H9 (cell line): Measurements from ENCODE around the gene SLC48A1. TPM values are rescaled to one million over a fixed set of nuclear protein-coding genes. Genes with fewer than 3 reads are reported as not detected.

Experiments
- DNase-seq: peaks from one replicate; pipeline ENCODE4 v3.0.0-alpha.2; 2017
- H2AFZ ChIP-seq: one replicate; pipeline ENCODE4 v1.6.1; 2013; ENCODE audit warnings: mild to moderate bottlenecking, low read length, control low read depth, moderate library complexity
- H2AK5ac ChIP-seq: 2 replicates; pipeline ENCODE4 v1.6.1; 2013; ENCODE audit warnings: low read length, control low read depth, mixed read lengths; ENCODE audit not compliant: insufficient read length
- H2BK120ac ChIP-seq: one replicate; pipeline ENCODE4 v1.6.1; 2013; ENCODE audit warnings: low read depth, mild to moderate bottlenecking, low read length, control low read depth, inconsistent platforms; ENCODE audit not compliant: poor library complexity, severe bottlenecking
- H2BK12ac ChIP-seq: 2 replicates; pipeline ENCODE4 v1.6.1; 2013; ENCODE audit warnings: low read length, control low read depth, mixed read lengths, low read depth; ENCODE audit not compliant: insufficient read length
- H2BK15ac ChIP-seq: 2 replicates; pipeline ENCODE4 v1.6.1; 2013; ENCODE audit warnings: low read depth, low read length, control low read depth
- H2BK20ac ChIP-seq: one replicate; pipeline ENCODE4 v1.6.1; 2013; ENCODE audit warnings: low read depth, mild to moderate bottlenecking, low read length, control low read depth, inconsistent platforms; ENCODE audit not compliant: poor library complexity, severe bottlenecking
- H2BK5ac ChIP-seq: 2 replicates; pipeline ENCODE4 v1.6.1; 2013; ENCODE audit warnings: low read length, control low read depth, mixed read lengths; ENCODE audit not compliant: insufficient read length
- H3K14ac ChIP-seq: 2 replicates; pipeline ENCODE4 v1.6.1; 2013; ENCODE audit warnings: low read length, control low read depth; ENCODE audit not compliant: insufficient read depth
- H3K18ac ChIP-seq: 2 replicates; pipeline ENCODE4 v1.6.1; 2013; ENCODE audit warnings: low read depth, mild to moderate bottlenecking, mixed read lengths, low read length, control low read depth; ENCODE audit not compliant: insufficient read length
- H3K23ac ChIP-seq: 2 replicates; pipeline ENCODE4 v1.6.1; 2013; ENCODE audit warnings: low read length, control low read depth, mixed read lengths, low read depth; ENCODE audit not compliant: insufficient read length
- H3K23me2 ChIP-seq: 2 replicates; pipeline ENCODE4 v1.6.1; 2013; ENCODE audit warnings: low read depth, mild to moderate bottlenecking, mixed read lengths, low read length, control low read depth; ENCODE audit not compliant: insufficient read length, poor library complexity, severe bottlenecking
- H3K27ac ChIP-seq: 2 replicates; pipeline ENCODE4 v1.5.1; 2013; ENCODE audit warnings: low read length, control low read depth, mixed read lengths, low read depth; ENCODE audit not compliant: insufficient read length
- H3K27me3 ChIP-seq: 2 replicates; pipeline ENCODE4 v1.6.1; 2013; ENCODE audit warnings: low read length, control low read depth, inconsistent platforms; ENCODE audit not compliant: insufficient read depth
- H3K4ac ChIP-seq: 2 replicates; pipeline ENCODE4 v1.6.1; 2013; ENCODE audit warnings: low read depth, mild to moderate bottlenecking, control low read depth, inconsistent platforms, low read length, moderate library complexity
- H3K4me1 ChIP-seq: 2 replicates; pipeline ENCODE4 v1.6.1; 2013; ENCODE audit warnings: low read length, control low read depth, inconsistent platforms; ENCODE audit not compliant: insufficient read depth
- H3K4me2 ChIP-seq: 2 replicates; pipeline ENCODE4 v1.6.1; 2013; ENCODE audit warnings: low read length, control low read depth, mixed read lengths; ENCODE audit not compliant: insufficient read length, insufficient read depth
- H3K56ac ChIP-seq: 2 replicates; pipeline ENCODE4 v1.6.1; 2013; ENCODE audit warnings: low read depth, mild to moderate bottlenecking, mixed read lengths, low read length, control low read depth; ENCODE audit not compliant: insufficient read length
- H3K79me1 ChIP-seq: 2 replicates; pipeline ENCODE4 v1.6.1; 2013; ENCODE audit warnings: low read depth, mild to moderate bottlenecking, moderate library complexity, low read length, control low read depth, inconsistent platforms; ENCODE audit not compliant: insufficient read depth, poor library complexity, severe bottlenecking
- H3K79me2 ChIP-seq: 2 replicates; pipeline ENCODE4 v1.6.1; 2013; ENCODE audit warnings: low read length, control low read depth, inconsistent platforms; ENCODE audit not compliant: insufficient read depth
- H3K9ac ChIP-seq: 2 replicates; pipeline ENCODE4 v1.6.1; 2013; ENCODE audit warnings: low read length, control low read depth, mixed read lengths; ENCODE audit not compliant: insufficient read length; ENCODE audit errors: extremely low read depth
- H3K9me3 ChIP-seq: one replicate; pipeline ENCODE4 v1.6.1; 2013; ENCODE audit warnings: low read depth, low read length, inconsistent platforms; ENCODE audit not compliant: control insufficient read depth
- H3T11ph ChIP-seq: one replicate; pipeline ENCODE4 v1.6.1; 2013; ENCODE audit warnings: mild to moderate bottlenecking, low read length, control low read depth, inconsistent platforms
- H4K20me1 ChIP-seq: one replicate; pipeline ENCODE4 v1.6.1; 2013; ENCODE audit not compliant: control insufficient read depth, insufficient read length, insufficient read depth
- H4K5ac ChIP-seq: 2 replicates; pipeline ENCODE4 v1.6.1; 2013; ENCODE audit warnings: low read depth, mild to moderate bottlenecking, mixed read lengths, low read length, control low read depth; ENCODE audit not compliant: insufficient read length
- H4K8ac ChIP-seq: replicated peaks from 2 replicates; pipeline ENCODE4 v1.6.1; 2013; ENCODE audit warnings: low read length, control low read depth, mixed read lengths, low read depth; ENCODE audit not compliant: insufficient read length
- H4K91ac ChIP-seq: 2 replicates; pipeline ENCODE4 v1.6.1; 2013; ENCODE audit warnings: low read depth, mild to moderate bottlenecking, moderate library complexity, mixed read lengths, low read length, control low read depth; ENCODE audit not compliant: insufficient read length
- H3K27ac Mint-ChIP-seq, 3 experiments: 2 replicates in 2 of 3; 3 replicates in 1 of 3; pipeline ENCODE4 v1.8.0; 2020 to 2021; ENCODE audit warnings: mixed read lengths in 3 of 3, mild to moderate bottlenecking in 1 of 3, moderate library complexity in 1 of 3
- H3K27me3 Mint-ChIP-seq: 2 replicates; pipeline ENCODE4 v1.8.0; 2021; ENCODE audit warnings: low read depth, mild to moderate bottlenecking, moderate library complexity, mixed read lengths
- H3K36me3 Mint-ChIP-seq, 3 experiments: 2 replicates in 2 of 3; 3 replicates in 1 of 3; pipeline ENCODE4 v1.8.0; 2020 to 2021; ENCODE audit warnings: low read depth in 3 of 3, mixed read lengths in 3 of 3; ENCODE audit not compliant: insufficient read depth in 1 of 3
- H3K4me1 Mint-ChIP-seq, 2 experiments: 2 replicates each; pipeline ENCODE4 v1.8.0; 2020; ENCODE audit warnings: mixed read lengths in 2 of 2
- H3K4me3 Mint-ChIP-seq, 2 experiments: 2 replicates in 1 of 2; 3 replicates in 1 of 2; pipeline ENCODE4 v1.8.0; 2020 to 2021; ENCODE audit warnings: mild to moderate bottlenecking in 2 of 2, mixed read lengths in 2 of 2, moderate library complexity in 1 of 2
- H3K9me3 Mint-ChIP-seq, 2 experiments: 2 replicates in 1 of 2; 3 replicates in 1 of 2; pipeline ENCODE4 v1.8.0; 2020; ENCODE audit warnings: mild to moderate bottlenecking in 2 of 2, mixed read lengths in 2 of 2, moderate library complexity in 1 of 2
- WGBS: extraction: QIAGEN DNeasy Blood & Tissue Kit; methylation state at CpG from one replicate; pipeline ENCODE4 v1.1.7; 2013; ENCODE audit warnings: missing lambda C conversion rate, low lambda C conversion rate, mixed read lengths; ENCODE audit not compliant: insufficient read length; ENCODE audit errors: extremely low coverage; 5-methylcytosine and 5-hydroxymethylcytosine counted together
- total RNA-seq: library from RNA; stranded (reverse); gene quantifications from 2 replicates; pipeline ENCODE4 v1.2.1, GENCODE V29; 2021
- TF ChIP-seq, protein P1 (sequence below): fragments of 200-600 bp; sonication (generic); conservative IDR thresholded peaks from 3 replicates; pipeline ENCODE4 v1.8.0; 2021; ENCODE audit warnings: antibody characterized with exemption, mild to moderate bottlenecking

The SLC48A1 gene
- total RNA-seq, 1 experiment from 2014 or later: 10.6 TPM

DNA sequence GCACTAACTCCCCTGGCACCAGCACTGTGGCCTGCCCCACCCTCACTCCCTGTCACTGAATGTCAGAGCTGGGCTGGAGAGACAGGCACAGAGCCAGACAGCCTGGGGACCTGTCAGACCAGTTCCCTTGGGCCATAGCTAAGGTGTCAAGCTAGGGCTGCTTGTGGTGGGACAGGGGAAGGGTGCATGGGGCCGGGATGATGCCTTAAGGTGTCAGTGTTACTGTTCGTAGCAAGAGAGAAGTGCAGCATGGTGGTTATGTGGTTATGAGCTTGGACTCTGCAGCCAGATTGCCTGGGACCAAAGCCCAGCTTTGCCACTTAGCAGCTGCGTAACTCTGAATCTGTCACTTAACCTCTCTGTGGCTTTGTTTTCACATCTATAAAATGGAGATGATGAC is 18.2 kb upstream of the SLC48A1 start:
- Histone ChIP-seq H3K23ac (no peak overlapping the region), H3T11ph (no peak overlapping the region), H3K4me1 (peaks cover 25% of the 10 kb centered on the region), H3K27me3 (no peaks in the 10 kb centered on the region), H4K20me1 (no peaks in the 10 kb centered on the region), H3K79me2 (no peaks in the 10 kb centered on the region), H2AFZ (no peak overlapping the region), H3K14ac (no peak overlapping the region), H3K27ac (no peak overlapping the region), H4K5ac (no peak overlapping the region), H3K4ac (no peak overlapping the region), H3K56ac (no peak overlapping the region), H3K23me2 (peaks cover 3% of the 10 kb centered on the region), H2AK5ac (no peak overlapping the region), H2BK120ac (no peak overlapping the region), H3K18ac (no peak overlapping the region), H3K79me1 (no peaks in the 10 kb centered on the region), H3K9me3 (no peaks in the 10 kb centered on the region), H3K4me2 (no peak overlapping the region), H4K91ac (no peak overlapping the region), H2BK20ac (no peak overlapping the region), H2BK15ac (no peak overlapping the region), H3K9ac (no peak overlapping the region), H4K8ac (no peak overlapping the region), H2BK5ac (no peak overlapping the region), H2BK12ac (no peak overlapping the region)
- no CpG with 5 or more reads among the region's 3 CpGs for WGBS
- Mint-ChIP-seq H3K9me3 (no peaks in the 10 kb centered on the region), H3K36me3 (peaks cover 0 to 4% (median 2%) of the 10 kb centered on the region in 3 experiments; a peak in 4 of 7 replicates), H3K27me3 (no peaks in the 10 kb centered on the region; the same call in none of the 2 replicates), H3K27ac (no peak overlapping the region), H3K4me1 (peaks cover 25 to 34% of the 10 kb centered on the region in 2 experiments), H3K4me3 (no peak overlapping the region)
- DNase-seq: no peak
- TF ChIP-seq, protein P1, sequence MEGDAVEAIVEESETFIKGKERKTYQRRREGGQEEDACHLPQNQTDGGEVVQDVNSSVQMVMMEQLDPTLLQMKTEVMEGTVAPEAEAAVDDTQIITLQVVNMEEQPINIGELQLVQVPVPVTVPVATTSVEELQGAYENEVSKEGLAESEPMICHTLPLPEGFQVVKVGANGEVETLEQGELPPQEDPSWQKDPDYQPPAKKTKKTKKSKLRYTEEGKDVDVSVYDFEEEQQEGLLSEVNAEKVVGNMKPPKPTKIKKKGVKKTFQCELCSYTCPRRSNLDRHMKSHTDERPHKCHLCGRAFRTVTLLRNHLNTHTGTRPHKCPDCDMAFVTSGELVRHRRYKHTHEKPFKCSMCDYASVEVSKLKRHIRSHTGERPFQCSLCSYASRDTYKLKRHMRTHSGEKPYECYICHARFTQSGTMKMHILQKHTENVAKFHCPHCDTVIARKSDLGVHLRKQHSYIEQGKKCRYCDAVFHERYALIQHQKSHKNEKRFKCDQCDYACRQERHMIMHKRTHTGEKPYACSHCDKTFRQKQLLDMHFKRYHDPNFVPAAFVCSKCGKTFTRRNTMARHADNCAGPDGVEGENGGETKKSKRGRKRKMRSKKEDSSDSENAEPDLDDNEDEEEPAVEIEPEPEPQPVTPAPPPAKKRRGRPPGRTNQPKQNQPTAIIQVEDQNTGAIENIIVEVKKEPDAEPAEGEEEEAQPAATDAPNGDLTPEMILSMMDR: no peak
